CD4-positive, alpha-beta T cell (primary cell): ENCODE results near the gene PLOD1. TPM values are rescaled to one million over a fixed set of nuclear protein-coding genes. Genes with fewer than 3 reads are reported as not detected.
"Not testable (repeated sequence)": the region's sequence is repeated elsewhere in the genome, so short reads cannot be mapped to it uniquely, and the experiment has no call there.

ENCODE experiments used
- ATAC-seq: fragments of 200-7000 bp; cut with Tn5 transposase; one replicate; pipeline ENCODE4 v1.10.0; 2022; ENCODE audit warnings: mild to moderate bottlenecking; ENCODE audit not compliant: poor library complexity
- CTCF ChIA-PET: fragments of 350-600 bp; sonication (Branson Sonifier 250); formaldehyde crosslinking; loops from one replicate; lab custom pipeline; 2021; ENCODE audit warnings: antibody characterized with exemption, inconsistent platforms; lab: Charles Lee
- POLR2A ChIA-PET: fragments of 350-600 bp; sonication (Branson Sonifier 250); formaldehyde crosslinking; loops from one replicate; lab custom pipeline; 2021; ENCODE audit warnings: antibody characterized with exemption, inconsistent platforms; lab: Charles Lee
- DNase-seq, 14 experiments: peaks; one replicate each; pipeline ENCODE4 v3.0.0-alpha.2; 2013 to 2020; ENCODE audit warnings: mixed read lengths in 2 of 14
- H3K27ac ChIP-seq, 2 donors: one replicate each; pipeline versions ENCODE4 v1.5.1 to v1.7.0; 2013; ENCODE audit warnings: low read length in 2 of 2, low read depth in 1 of 2, mild to moderate bottlenecking in 1 of 2
- H3K27me3 ChIP-seq, 2 experiments: 1 replicate in 1 of 2; 2 replicates in 1 of 2; pipeline versions ENCODE4 v1.6.1 to v1.7.0; 2013; ENCODE audit warnings: low read length in 2 of 2, control low read depth in 1 of 2, mild to moderate bottlenecking in 1 of 2, moderate library complexity in 1 of 2; ENCODE audit not compliant: insufficient read depth in 2 of 2, control insufficient read depth in 1 of 2
- H3K36me3 ChIP-seq: one replicate; pipeline ENCODE4 v1.6.1; 2013; ENCODE audit warnings: low read length, control low read depth; ENCODE audit not compliant: insufficient read depth
- H3K4me1 ChIP-seq: one replicate; pipeline ENCODE4 v1.6.1; 2013; ENCODE audit warnings: low read length, control low read depth; ENCODE audit not compliant: insufficient read depth
- H3K4me3 ChIP-seq: one replicate; pipeline ENCODE4 v1.5.1; 2013; ENCODE audit warnings: mild to moderate bottlenecking, low read length, moderate library complexity
- H3K9me3 ChIP-seq, 2 experiments: 1 replicate in 1 of 2; 2 replicates in 1 of 2; pipeline versions ENCODE4 v1.6.1 to v1.7.0; 2013; ENCODE audit warnings: low read length in 2 of 2, mild to moderate bottlenecking in 2 of 2, control low read depth in 1 of 2, moderate library complexity in 1 of 2; ENCODE audit not compliant: control insufficient read depth in 1 of 2, insufficient read depth in 1 of 2
- H3K27ac Mint-ChIP-seq: one replicate; pipeline ENCODE4 v1.8.0; 2020; ENCODE audit warnings: mixed read lengths
- H3K27me3 Mint-ChIP-seq: one replicate; pipeline ENCODE4 v1.8.0; 2021; ENCODE audit warnings: mixed read lengths
- H3K36me3 Mint-ChIP-seq: one replicate; pipeline ENCODE4 v1.8.0; 2021; ENCODE audit warnings: low read depth, mixed read lengths
- H3K4me1 Mint-ChIP-seq: one replicate; pipeline ENCODE4 v1.8.0; 2021; ENCODE audit warnings: low read depth, mixed read lengths
- H3K4me3 Mint-ChIP-seq: one replicate; pipeline ENCODE4 v1.8.0; 2020; ENCODE audit warnings: mild to moderate bottlenecking, mixed read lengths
- H3K9me3 Mint-ChIP-seq: one replicate; pipeline ENCODE4 v1.8.0; 2020; ENCODE audit warnings: mixed read lengths
- intact Hi-C, 2 experiments: fragments of 100-400 bp; cut with DNase I in 1 of 2; cut with micrococcal nuclease in 1 of 2; formaldehyde crosslinking; loops; one replicate each; pipeline versions ENCODE4 v1.15.1 to v1.9.0; 2023 to 2025; cut with DNase I, micrococcal nuclease
- total RNA-seq, 174 experiments: library from RNA in 2 of 174; stranded (reverse) in 2 of 174; gene quantifications; one replicate each; pipeline ENCODE4 v1.2.3 and lab custom pipeline; 2021 to 2026
- TF ChIP-seq, protein P1 (sequence below): fragments of 200-600 bp; IDR thresholded peaks from one replicate; pipeline ENCODE4 v1.8.0; 2022; ENCODE audit warnings: antibody characterized with exemption, mild to moderate bottlenecking

PLOD1 gene
- total RNA-seq, 2 experiments from 2014 or later = 1.6 to 1.8 TPM

DNA sequence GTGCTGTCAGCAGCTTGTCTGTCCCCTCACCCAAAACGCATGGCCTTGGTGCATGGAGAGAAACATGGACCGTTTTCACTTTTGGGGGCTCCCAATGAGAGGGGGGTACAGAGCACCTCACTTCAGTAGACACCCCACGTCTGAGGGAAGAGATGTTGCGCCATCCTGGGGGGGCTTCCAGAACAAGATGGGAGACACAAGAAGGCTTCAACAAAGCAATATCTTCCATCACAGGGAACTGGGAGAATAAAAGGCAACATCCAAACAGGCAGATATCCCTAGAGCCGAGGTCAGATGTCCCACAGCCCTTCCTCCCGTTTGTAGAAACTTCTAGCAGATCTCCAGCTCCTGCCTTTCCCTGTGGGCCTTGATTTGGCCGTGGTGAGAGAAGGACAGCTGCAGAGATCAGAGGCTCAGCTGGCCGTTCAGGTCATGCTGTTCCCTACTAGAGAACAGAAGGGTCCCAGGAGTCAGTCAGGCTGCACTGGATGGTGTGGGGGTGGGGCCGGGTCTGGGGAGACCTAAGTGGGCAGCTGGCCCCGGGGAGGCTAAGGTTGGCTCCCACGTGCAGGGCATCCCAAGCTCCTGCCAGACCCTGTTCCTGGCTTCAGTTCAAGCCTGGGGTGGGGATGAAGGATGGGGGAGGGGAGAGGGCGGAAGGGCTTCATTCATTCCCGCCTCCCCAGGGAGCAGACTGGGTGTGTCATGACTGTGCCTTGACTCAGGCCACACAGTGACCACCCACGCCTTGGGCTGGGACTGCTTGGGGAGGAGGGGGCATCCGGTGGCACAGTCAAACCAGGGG is 4.4 kb downstream of the PLOD1 start:
- CTCF ChIA-PET = interaction anchor here (0.6 kb wide), 1 partner anchor 15 kb away, joined by 3 read pairs; no protein-coding TSS in a partner anchor
- DNase-seq (no peak), ATAC-seq (no peak)
- no peak overlapping the region for H3K27ac ChIP-seq
- TF ChIP-seq, protein P1, sequence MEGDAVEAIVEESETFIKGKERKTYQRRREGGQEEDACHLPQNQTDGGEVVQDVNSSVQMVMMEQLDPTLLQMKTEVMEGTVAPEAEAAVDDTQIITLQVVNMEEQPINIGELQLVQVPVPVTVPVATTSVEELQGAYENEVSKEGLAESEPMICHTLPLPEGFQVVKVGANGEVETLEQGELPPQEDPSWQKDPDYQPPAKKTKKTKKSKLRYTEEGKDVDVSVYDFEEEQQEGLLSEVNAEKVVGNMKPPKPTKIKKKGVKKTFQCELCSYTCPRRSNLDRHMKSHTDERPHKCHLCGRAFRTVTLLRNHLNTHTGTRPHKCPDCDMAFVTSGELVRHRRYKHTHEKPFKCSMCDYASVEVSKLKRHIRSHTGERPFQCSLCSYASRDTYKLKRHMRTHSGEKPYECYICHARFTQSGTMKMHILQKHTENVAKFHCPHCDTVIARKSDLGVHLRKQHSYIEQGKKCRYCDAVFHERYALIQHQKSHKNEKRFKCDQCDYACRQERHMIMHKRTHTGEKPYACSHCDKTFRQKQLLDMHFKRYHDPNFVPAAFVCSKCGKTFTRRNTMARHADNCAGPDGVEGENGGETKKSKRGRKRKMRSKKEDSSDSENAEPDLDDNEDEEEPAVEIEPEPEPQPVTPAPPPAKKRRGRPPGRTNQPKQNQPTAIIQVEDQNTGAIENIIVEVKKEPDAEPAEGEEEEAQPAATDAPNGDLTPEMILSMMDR = no peak
- peaks cover 13% of the 10 kb centered on the region for H3K4me1 ChIP-seq
- H3K27ac Mint-ChIP-seq = no peak overlapping the region
- H3K27me3 Mint-ChIP-seq = no peaks in the 10 kb centered on the region
- intact Hi-C loops = no loop called here
- H3K4me3 Mint-ChIP-seq = no peak overlapping the region
- H3K27me3 ChIP-seq = no peaks in the 10 kb centered on the region
- no peaks in the 10 kb centered on the region for H3K4me1 Mint-ChIP-seq
- POLR2A ChIA-PET = interaction anchor here (0.8 kb wide), 1 partner anchor 31 kb away, joined by 3 read pairs; no protein-coding TSS in a partner anchor
- no peaks in the 10 kb centered on the region for H3K9me3 Mint-ChIP-seq
- H3K9me3 ChIP-seq = no peaks in the 10 kb centered on the region
- H3K4me3 ChIP-seq = no peak overlapping the region
- no peaks in the 10 kb centered on the region for H3K36me3 ChIP-seq
- H3K36me3 Mint-ChIP-seq = no peaks in the 10 kb centered on the region

DNA sequence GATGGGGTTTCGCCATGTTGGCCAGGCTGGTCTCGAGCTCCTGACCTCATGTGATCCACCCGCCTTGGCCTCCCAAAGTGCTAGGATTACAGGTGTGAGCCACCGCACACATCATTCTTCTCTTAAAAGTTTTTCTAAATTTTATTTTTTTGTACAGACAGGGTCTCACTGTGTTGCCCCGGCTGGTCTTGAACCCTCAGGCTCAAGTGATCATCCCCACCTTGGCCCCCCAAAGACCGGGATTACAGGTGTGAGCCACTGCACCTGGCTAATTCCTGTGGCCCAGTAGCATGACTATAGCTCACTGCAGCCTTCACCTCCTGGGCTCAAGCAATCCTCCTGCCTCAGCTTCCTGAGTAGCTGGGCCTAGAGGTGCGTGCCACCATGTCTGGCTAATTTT is 5.3 kb downstream of the PLOD1 start:
- ATAC-seq, H3K4me1 ChIP-seq, H3K4me3 ChIP-seq, H3K27me3 ChIP-seq, H3K4me1 Mint-ChIP-seq, intact Hi-C loops, H3K9me3 Mint-ChIP-seq, H3K27ac ChIP-seq, H3K9me3 ChIP-seq, H3K36me3 ChIP-seq, H3K27me3 Mint-ChIP-seq, DNase-seq, H3K4me3 Mint-ChIP-seq, CTCF ChIA-PET, H3K36me3 Mint-ChIP-seq, H3K27ac Mint-ChIP-seq, POLR2A ChIA-PET: not testable (repeated sequence)

DNA sequence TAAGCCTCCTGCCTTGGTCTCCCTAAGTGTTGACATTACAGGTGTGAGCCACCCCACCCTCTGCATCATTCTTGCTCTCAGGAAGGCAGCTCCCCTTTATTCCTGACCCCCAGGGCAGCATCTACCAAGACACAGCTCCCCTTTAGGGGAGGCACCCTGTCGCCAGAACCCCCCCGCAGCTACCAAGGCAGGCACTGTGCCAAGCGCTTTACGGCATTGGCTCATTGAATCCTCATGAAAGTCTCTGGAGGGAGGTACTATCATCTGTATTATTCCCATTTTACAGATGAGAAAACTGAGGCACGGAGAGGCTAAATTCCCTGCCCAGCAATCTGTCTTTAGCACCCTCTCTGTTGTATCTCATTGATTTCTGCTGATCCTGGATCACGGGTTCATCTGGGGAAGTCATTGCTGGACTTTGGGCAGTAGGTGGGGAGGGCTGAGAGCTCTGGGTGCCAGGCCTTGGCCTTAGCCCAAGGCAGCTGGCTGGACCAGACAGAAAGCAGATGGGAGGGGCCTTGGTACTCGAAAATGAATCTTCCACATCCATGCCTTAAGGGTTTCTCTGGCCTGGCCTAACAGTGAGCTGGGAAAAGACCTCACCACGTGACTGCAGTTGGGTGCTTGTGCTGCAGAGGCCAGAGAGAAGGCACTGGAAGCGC is 5.9 kb downstream of the PLOD1 start:
- peaks cover under 1% of the 10 kb centered on the region for H3K4me1 ChIP-seq
- H3K9me3 ChIP-seq = no peaks in the 10 kb centered on the region
- H3K27ac ChIP-seq = no peak overlapping the region
- POLR2A ChIA-PET = no interaction called here
- no peaks in the 10 kb centered on the region for H3K27me3 Mint-ChIP-seq
- H3K36me3 ChIP-seq = no peaks in the 10 kb centered on the region
- no peaks in the 10 kb centered on the region for H3K36me3 Mint-ChIP-seq
- DNase-seq (no peak), ATAC-seq (no peak)
- no peak overlapping the region for H3K4me3 Mint-ChIP-seq
- TF ChIP-seq, protein P1 = no peak
- no peaks in the 10 kb centered on the region for H3K27me3 ChIP-seq
- CTCF ChIA-PET = no interaction called here
- intact Hi-C loops = no loop called here
- H3K27ac Mint-ChIP-seq = no peak overlapping the region
- no peak overlapping the region for H3K4me3 ChIP-seq
- H3K4me1 Mint-ChIP-seq = no peaks in the 10 kb centered on the region
- no peaks in the 10 kb centered on the region for H3K9me3 Mint-ChIP-seq
